Muscle of leg (tissue), 11 donors: ENCODE results near the gene CAMKMT. TPM values are rescaled to one million over a fixed set of nuclear protein-coding genes. Genes with fewer than 3 reads are reported as not detected.

Source experiments
- DNase-seq: peaks from one replicate; pipeline ENCODE4 v3.0.0; 2013
- H3K27ac ChIP-seq: one replicate; pipeline ENCODE4 v1.5.1; 2013; ENCODE audit warnings: mild to moderate bottlenecking, low read length, control low read depth
- H3K27me3 ChIP-seq: one replicate; pipeline ENCODE4 v1.6.1; 2013; ENCODE audit warnings: low read length; ENCODE audit not compliant: control insufficient read depth, insufficient read depth
- H3K36me3 ChIP-seq: one replicate; pipeline ENCODE4 v1.6.1; 2013; ENCODE audit warnings: low read length; ENCODE audit not compliant: control insufficient read depth, insufficient read depth
- H3K4me1 ChIP-seq: one replicate; pipeline ENCODE4 v1.6.1; 2013; ENCODE audit warnings: low read length; ENCODE audit not compliant: control insufficient read depth, insufficient read depth
- H3K4me3 ChIP-seq: one replicate; pipeline ENCODE4 v1.5.1; 2013; ENCODE audit warnings: low read length, control low read depth
- H3K9me3 ChIP-seq: replicated peaks from 2 replicates; pipeline ENCODE4 v1.6.1; 2013; ENCODE audit warnings: low read depth, low read length; ENCODE audit not compliant: control insufficient read depth
- WGBS: methylation state at CpG from one replicate; pipeline ENCODE4 v1.1.5; 2013; ENCODE audit warnings: missing lambda C conversion rate; ENCODE audit not compliant: insufficient coverage; 5-methylcytosine and 5-hydroxymethylcytosine counted together
- polyA plus RNA-seq, 8 donors: library from polyadenylated mRNA; unstranded; fragments of 120-200 nt; gene quantifications; one replicate each; pipeline versions ENCODE4 v1.2.1 to v1.2.3, GENCODE V29; 2013; ENCODE audit warnings: inconsistent platforms in 1 of 8, low replicate concordance in 1 of 8; ENCODE audit not compliant: insufficient read length in 8 of 8, insufficient read depth in 1 of 8
- total RNA-seq: library from RNA; stranded (reverse); fragments of 120-200 nt; gene quantifications from one replicate; pipeline ENCODE4 v1.2.4, GENCODE V29; 2013

Gene CAMKMT
- total and polyA plus RNA-seq, 9 donors, result 3.8 to 6.1 (median 4.6) TPM

- no peak for DNase-seq
- WGBS, result no CpG with 5 or more reads among the region's 2 CpGs
- Histone ChIP-seq H3K27ac (no peak overlapping the region), H3K4me1 (peaks cover 7% of the 10 kb centered on the region), H3K9me3 (no peaks in the 10 kb centered on the region), H3K36me3 (no peaks in the 10 kb centered on the region), H3K4me3 (no peak overlapping the region), H3K27me3 (no peaks in the 10 kb centered on the region)
These were observed 183.3 kb downstream of the CAMKMT start for GRCh38 chr2:44545005-44545404.

GRCh38 chr2:44546459-44547127 lies 184.8 kb downstream of the CAMKMT start:
- no peak overlapping the region for H3K4me3 ChIP-seq
- H3K36me3 ChIP-seq, result no peaks in the 10 kb centered on the region
- peaks cover 7% of the 10 kb centered on the region for H3K4me1 ChIP-seq
- WGBS, result no CpG with 5 or more reads among the region's 2 CpGs
- no peak for DNase-seq
- no peaks in the 10 kb centered on the region for H3K9me3 ChIP-seq
- no peak overlapping the region for H3K27ac ChIP-seq
- H3K27me3 ChIP-seq, result no peaks in the 10 kb centered on the region

GRCh38 chr2:44547718-44548117 lies 186.0 kb downstream of the CAMKMT start:
- WGBS, result no CpG with 5 or more reads among the region's 2 CpGs
- peak; percentile 58 for DNase-seq
- no peaks in the 10 kb centered on the region for H3K9me3 ChIP-seq
- H3K36me3 ChIP-seq, result no peaks in the 10 kb centered on the region
- H3K4me1 ChIP-seq, result peaks cover 7% of the 10 kb centered on the region
- H3K27me3 ChIP-seq, result no peaks in the 10 kb centered on the region
- H3K27ac ChIP-seq, result no peak overlapping the region
- no peak overlapping the region for H3K4me3 ChIP-seq

- DNase-seq, result no peak
- no peaks in the 10 kb centered on the region for H3K9me3 ChIP-seq
- 28% methylated on average over 3 of the region's 8 CpGs for WGBS
These were observed 186.7 kb downstream of the CAMKMT start for GRCh38 chr2:44548221-44549098.

GRCh38 chr2:44549099-44549471 lies 187.3 kb downstream of the CAMKMT start:
- whole genome bisulfite sequencing, result no CpG with 5 or more reads among the region's 1 CpG
- no peak overlapping the region for H3K27ac ChIP-seq
- peaks cover 7% of the 10 kb centered on the region for H3K4me1 ChIP-seq
- no peak overlapping the region for H3K4me3 ChIP-seq
- no peak for DNase-seq
- H3K9me3 ChIP-seq, result no peaks in the 10 kb centered on the region
- no peaks in the 10 kb centered on the region for H3K36me3 ChIP-seq
- H3K27me3 ChIP-seq, result no peaks in the 10 kb centered on the region

More at GRCh38 chr2:44548221-44549098, 186.7 kb downstream of the CAMKMT start:
- Histone ChIP-seq H3K27me3 (no peaks in the 10 kb centered on the region), H3K36me3 (no peaks in the 10 kb centered on the region), H3K4me1 (peaks cover 7% of the 10 kb centered on the region), H3K4me3 (no peak overlapping the region), H3K27ac (no peak overlapping the region)

- no peak for DNase-seq
- Histone ChIP-seq H3K4me3 (no peak overlapping the region), H3K9me3 (no peaks in the 10 kb centered on the region), H3K27ac (no peak overlapping the region), H3K4me1 (peaks cover 7% of the 10 kb centered on the region), H3K36me3 (no peaks in the 10 kb centered on the region), H3K27me3 (no peaks in the 10 kb centered on the region)
- WGBS, result 100% methylated on average over 1 of the region's 4 CpGs
These were observed 188.1 kb downstream of the CAMKMT start for GRCh38 chr2:44549856-44550255.

- Histone ChIP-seq H3K4me3 (no peak overlapping the region), H3K27ac (no peak overlapping the region), H3K4me1 (peaks cover 7% of the 10 kb centered on the region), H3K27me3 (no peaks in the 10 kb centered on the region), H3K36me3 (no peaks in the 10 kb centered on the region), H3K9me3 (no peaks in the 10 kb centered on the region)
- no CpG with 5 or more reads among the region's 2 CpGs for WGBS
- no peak for DNase-seq
These were observed 188.8 kb downstream of the CAMKMT start for GRCh38 chr2:44550561-44550960.

GRCh38 chr2:44551497-44551896 lies 189.8 kb downstream of the CAMKMT start:
- no peaks in the 10 kb centered on the region for H3K27me3 ChIP-seq
- H3K4me1 ChIP-seq, result peaks cover 4% of the 10 kb centered on the region
- no peak overlapping the region for H3K4me3 ChIP-seq
- DNase-seq, result no peak
- WGBS, result no CpG with 5 or more reads among the region's 1 CpG
- no peak overlapping the region for H3K27ac ChIP-seq
- no peaks in the 10 kb centered on the region for H3K9me3 ChIP-seq
- no peaks in the 10 kb centered on the region for H3K36me3 ChIP-seq

- no peak overlapping the region for H3K27ac ChIP-seq
- H3K4me3 ChIP-seq, result no peak overlapping the region
- H3K36me3 ChIP-seq, result no peaks in the 10 kb centered on the region
- H3K4me1 ChIP-seq, result no peaks in the 10 kb centered on the region
- peak; percentile 38 for DNase-seq
- no peaks in the 10 kb centered on the region for H3K9me3 ChIP-seq
- no peaks in the 10 kb centered on the region for H3K27me3 ChIP-seq
- WGBS, result no CpG with 5 or more reads among the region's 4 CpGs
These were observed 191.7 kb downstream of the CAMKMT start for GRCh38 chr2:44553456-44553855.

- no peak for DNase-seq
- no peaks in the 10 kb centered on the region for H3K27me3 ChIP-seq
- H3K4me1 ChIP-seq, result no peaks in the 10 kb centered on the region
- H3K4me3 ChIP-seq, result no peak overlapping the region
- H3K27ac ChIP-seq, result no peak overlapping the region
- H3K36me3 ChIP-seq, result no peaks in the 10 kb centered on the region
- no peaks in the 10 kb centered on the region for H3K9me3 ChIP-seq
These were observed 194.0 kb downstream of the CAMKMT start for GRCh38 chr2:44555700-44556099.
